Heart left ventricle (tissue), 13 donors: Measurements from ENCODE around the gene BRD9.

Source experiments
- CTCF ChIP-seq, 12 donors: fragments of 200-600 bp; sonication (generic) in 4 of 12; IDR thresholded peaks; one replicate each; pipeline versions ENCODE4 v1.5.0 to v1.8.0; 2018 to 2022; ENCODE audit warnings: antibody characterized with exemption in 12 of 12, mild to moderate bottlenecking in 5 of 12
- POLR2A ChIP-seq, 2 donors: fragments of 450-650 bp; IDR thresholded peaks; one replicate each; pipeline ENCODE4 v1.6.1; 2017; ENCODE audit warnings: antibody characterized with exemption in 2 of 2, mild to moderate bottlenecking in 2 of 2, moderate library complexity in 2 of 2
- donor health status: ischemic (EF 13 %, LVEDD 7.1; RV severe dilation, severe dysfunction).
- donor health status: DM: no; HTN: yes; CAD: no.
- donor health status: DM: no; HTN: no; CAD: no.
- donor health status: ischemic (EF 25% LVEDD 6.9; RV normal size, moderate dysfunction).
- donor health status: ischemic (EF 25% LVEDD 5.7; RV mildly dilated, moderate dysfunction).
- donor health status: ischemic (EF 35%, LVEDD 5.7; RV mildly dilated, moderate dysfunction).
- donor health status: nonischemic (EF 11% LVEDD 7.7; RV severe dilation, severe dysfunction).
- donor health status: DM: yes; HTN: yes; CAD: no.
- donor health status: PGD.
- donor health status: ischemic (EF 29% LVEDD 5.4; RV normal size, mild dysfunction).
- donor health status: nonischemic (EF 23%, LVEDD 6.1; RV moderate dilation, normal function).

DNA sequence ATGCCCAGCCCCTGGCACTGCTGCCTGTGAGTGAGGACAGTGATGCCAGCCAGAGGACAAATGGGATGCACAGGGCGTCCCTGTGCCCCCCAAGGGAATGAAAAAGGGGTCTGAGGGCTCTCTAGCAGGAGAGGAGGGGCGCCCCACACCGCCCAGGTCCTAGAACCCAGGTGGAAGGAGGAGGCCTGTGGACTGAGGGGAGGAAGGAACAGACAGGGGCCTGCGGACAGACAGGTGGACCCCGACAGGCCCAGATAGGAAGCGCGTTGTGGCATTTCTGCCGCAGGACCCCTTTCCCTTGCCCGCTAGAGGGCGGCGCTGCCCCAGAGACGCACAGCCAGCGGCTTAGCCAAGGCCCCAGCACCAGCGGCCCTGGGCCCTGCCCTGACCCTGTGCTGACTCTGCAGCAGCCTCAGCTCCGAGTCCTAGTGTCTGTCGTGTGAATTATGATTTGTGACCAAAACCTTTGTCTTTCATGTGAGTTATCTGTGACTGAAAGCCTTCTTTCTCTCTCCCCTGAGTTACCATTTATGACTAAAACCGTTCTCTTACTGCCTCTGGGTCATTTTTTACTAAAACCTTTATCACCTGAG, 30.8 kb upstream of the BRD9 start:
- peak; percentile 70 to 91 (median 86) for TF ChIP-seq CTCF (IDR thresholded peaks at IDR 0.05)
- no peak for TF ChIP-seq POLR2A (IDR thresholded peaks at IDR 0.05)
